Mammary epithelial cell (primary cell): ENCODE data around the gene ATG2A.

ENCODE experiments used
- CTCF ChIP-seq, 2 donors: IDR thresholded peaks in 1 of 2; conservative IDR thresholded peaks in 1 of 2; 2 replicates each; pipeline ENCODE4 v1.5.1; 2011 to 2012; ENCODE audit warnings: inconsistent platforms in 2 of 2, low read length in 2 of 2, mild to moderate bottlenecking in 2 of 2, control low read depth in 1 of 2, low read depth in 1 of 2; ENCODE audit not compliant: insufficient read depth in 1 of 2; ENCODE audit errors: extremely low read depth in 1 of 2
- EZH2 ChIP-seq: IDR thresholded peaks from 2 replicates; pipeline ENCODE4 v1.6.1; 2012; ENCODE audit warnings: low read length, inconsistent platforms, borderline replicate concordance

GRCh38 chr11:64918017-64918416 is 1.0 kb upstream of the ATG2A start:
- TF ChIP-seq EZH2: no peak
- peak; percentile 8 to 18 for TF ChIP-seq CTCF (conservative IDR thresholded peaks at IDR 0.05 in 1 of 2, IDR thresholded peaks at IDR 0.05 in 1 of 2; ENCODE audit: extremely low read depth in 1 of 2, insufficient read depth in 1 of 2, low read depth in 1 of 2, low read length in 2 of 2)
